ENCODE measurements around the gene NSD1.
"Not testable (repeated sequence)": the region's sequence is repeated elsewhere in the genome, so short reads cannot be mapped to it uniquely, and the experiment has no call there.

Gene NSD1

GRCh38 chr5:177293819-177294581, 160.4 kb downstream of the NSD1 start:
- no peak for DNase-seq

- no peak for DNase-seq
Observed at GRCh38 chr5:177294632-177295031, 161.1 kb downstream of the NSD1 start.

- peak; percentile 23 to 35 for DNase-seq
Observed at GRCh38 chr5:177295924-177296323, 162.4 kb downstream of the NSD1 start.

- DNase-seq = no peak
Observed at GRCh38 chr5:177296581-177296980, 163.0 kb downstream of the NSD1 start.

- no peak for DNase-seq
Observed at GRCh38 chr5:177297922-177298321, 164.3 kb downstream of the NSD1 start.

GRCh38 chr5:177299697-177300096, 166.1 kb downstream of the NSD1 start:
- DNase-seq = no peak

GRCh38 chr5:177300236-177300880, 166.8 kb downstream of the NSD1 start:
- DNase-seq = peak; percentile 91 to 93

- peak; percentile 33 to 41 for DNase-seq
Observed at GRCh38 chr5:177300951-177301350, 167.4 kb downstream of the NSD1 start.

GRCh38 chr5:177301503-177302165, 168.1 kb downstream of the NSD1 start:
- DNase-seq = no peak

GRCh38 chr5:177302354-177303110, 169.0 kb downstream of the NSD1 start:
- DNase-seq = no peak

GRCh38 chr5:177303121-177303924, 169.8 kb downstream of the NSD1 start, which contains the start of the genes PRELID1 and RAB24:
Gene PRELID1 (plus strand): TSS chr5:177303799. CDS start chr5:177303986, 187 bp downstream.
Gene RAB24 (minus strand): TSS chr5:177303719. CDS start chr5:177303288, 431 bp downstream.
- DNase-seq = peak; percentile 72 to 90

GRCh38 chr5:177303925-177304391, 170.4 kb downstream of the NSD1 start:
- no peak for DNase-seq

GRCh38 chr5:177304392-177305119, 171.0 kb downstream of the NSD1 start:
- no peak for DNase-seq

- not testable (repeated sequence) for DNase-seq
Observed at GRCh38 chr5:177306103-177306640, 172.6 kb downstream of the NSD1 start.

GRCh38 chr5:177306674-177307543, 173.3 kb downstream of the NSD1 start:
- DNase-seq = peak; percentile 94

- DNase-seq = no peak
Observed at GRCh38 chr5:177307544-177308363, 174.2 kb downstream of the NSD1 start.

- DNase-seq = no peak
Observed at GRCh38 chr5:177308740-177309139, 175.2 kb downstream of the NSD1 start.

- peak in 1 of 2 donors; percentile 53 for DNase-seq
Observed at GRCh38 chr5:177309351-177310191, 176.0 kb downstream of the NSD1 start.
